SU-DHL-6 (cell line): ENCODE data around the gene TMEM87B.

Source experiments
- H2AFZ ChIP-seq: fragments of 200-600 bp; sonication (generic); 2 replicates; pipeline ENCODE4 v1.6.1; 2014; ENCODE audit warnings: low read depth, mild to moderate bottlenecking, moderate library complexity, mixed read lengths, antibody characterized with exemption, low read length; ENCODE audit not compliant: severe bottlenecking
- H3F3A ChIP-seq: fragments of 200-600 bp; shearing (Covaris generic); 2 replicates; pipeline ENCODE4 v1.6.0; 2016; ENCODE audit warnings: antibody characterized with exemption, mild to moderate bottlenecking; ENCODE audit not compliant: insufficient read depth
- H3K27ac ChIP-seq: fragments of 200-600 bp; sonication (generic); 2 replicates; pipeline ENCODE4 v1.5.1; 2016; ENCODE audit warnings: low read depth, mild to moderate bottlenecking, low read length, moderate library complexity, mixed read lengths
- H3K27me3 ChIP-seq: fragments of 200-600 bp; sonication (generic), shearing (Covaris generic); 2 replicates; pipeline ENCODE4 v1.6.0; 2014; ENCODE audit warnings: mild to moderate bottlenecking, low read length
- H3K36me3 ChIP-seq: fragments of 200-600 bp; sonication (generic); 2 replicates; pipeline ENCODE4 v1.6.1; 2014; ENCODE audit warnings: mild to moderate bottlenecking, low read length, mixed read lengths
- H3K4me2 ChIP-seq: fragments of 300-600, 200-600 bp; shearing (Covaris generic), sonication (generic); 2 replicates; pipeline ENCODE4 v1.6.0; 2014; ENCODE audit warnings: low read length, low read depth, mild to moderate bottlenecking; ENCODE audit not compliant: poor library complexity, severe bottlenecking
- H3K4me3 ChIP-seq: fragments of 200-600 bp; sonication (generic); 2 replicates; pipeline ENCODE4 v1.5.1; 2014; ENCODE audit warnings: antibody characterized with exemption, low read length, mild to moderate bottlenecking, mixed read lengths; ENCODE audit not compliant: insufficient read depth, poor library complexity, severe bottlenecking
- H3K79me2 ChIP-seq: fragments of 200-600 bp; sonication (generic); 2 replicates; pipeline ENCODE4 v1.6.1; 2014; ENCODE audit warnings: mild to moderate bottlenecking, low read length, moderate library complexity; ENCODE audit not compliant: insufficient read depth
- H3K9ac ChIP-seq: fragments of 200-600 bp; sonication (generic); 2 replicates; pipeline ENCODE4 v1.7.0; 2014; ENCODE audit warnings: mild to moderate bottlenecking, low read length
- H3K9me2 ChIP-seq: fragments of 200-600 bp; sonication (generic); replicated peaks from 2 replicates; pipeline ENCODE4 v1.6.1; 2014; ENCODE audit warnings: low read length; ENCODE audit not compliant: insufficient read depth
- H3K9me3 ChIP-seq: fragments of 200-600 bp; sonication (generic); 2 replicates; pipeline ENCODE4 v1.6.1; 2014; ENCODE audit warnings: low read length, mixed read lengths; ENCODE audit not compliant: insufficient read depth
- H4K20me1 ChIP-seq: fragments of 200-600 bp; sonication (generic); 2 replicates; pipeline ENCODE4 v1.6.1; 2014; ENCODE audit warnings: low read depth, mild to moderate bottlenecking, antibody characterized with exemption, low read length, moderate library complexity, mixed read lengths
- EZH2phosphoT487 ChIP-seq: fragments of 200-600 bp; sonication (generic), shearing (Covaris generic); conservative IDR thresholded peaks from 2 replicates; pipeline ENCODE4 v1.6.1; 2018; ENCODE audit warnings: mild to moderate bottlenecking, antibody characterized with exemption, low read length, moderate library complexity, mixed read lengths
- TF ChIP-seq, protein P1 (sequence below): fragments of 200-600 bp; sonication (generic); IDR thresholded peaks from one replicate; pipeline ENCODE4 v1.5.1; 2017; ENCODE audit warnings: antibody characterized with exemption, mild to moderate bottlenecking, low read length, moderate library complexity; ENCODE audit not compliant: insufficient read depth, poor library complexity, severe bottlenecking

TMEM87B gene

DNA sequence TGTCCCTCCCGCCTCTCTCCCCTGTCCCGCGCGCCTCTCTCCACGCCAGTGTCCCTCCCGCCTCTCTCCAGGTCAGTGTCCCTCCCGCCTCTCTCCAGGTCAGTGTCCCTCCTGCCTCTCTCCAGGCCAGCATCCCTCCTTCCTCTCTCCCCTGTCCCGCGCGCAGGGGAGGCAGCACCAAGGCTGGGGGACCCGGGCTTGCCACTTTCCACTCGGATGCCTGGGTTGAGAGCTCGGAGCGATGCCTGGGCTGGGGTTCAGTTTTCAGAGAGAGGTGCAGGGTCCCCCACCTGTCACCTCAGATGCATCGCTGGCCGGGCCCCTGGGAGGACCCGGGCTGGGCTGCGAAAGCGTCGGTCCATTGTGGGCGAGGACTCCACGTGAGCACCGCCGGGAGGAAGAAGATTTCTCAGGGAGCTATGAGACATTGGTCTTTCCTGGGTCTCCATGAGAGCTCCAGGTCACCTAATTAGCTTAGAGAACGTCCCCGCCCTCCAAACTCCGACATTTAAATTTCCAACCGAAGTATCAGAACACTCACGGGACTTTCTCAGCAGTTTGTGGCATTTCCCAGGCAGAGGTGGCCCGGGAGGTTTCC lies 85.2 kb downstream of the TMEM87B start:
- no peaks in the 10 kb centered on the region for H3K9me3 ChIP-seq
- H3K4me3 ChIP-seq = no peak overlapping the region
- no peaks in the 10 kb centered on the region for H3K27me3 ChIP-seq
- no peak overlapping the region for H3K9ac ChIP-seq
- no peaks in the 10 kb centered on the region for H3K36me3 ChIP-seq
- no peak overlapping the region for H2AFZ ChIP-seq
- no peak overlapping the region for H3K27ac ChIP-seq
- no peaks in the 10 kb centered on the region for H4K20me1 ChIP-seq
- no peaks in the 10 kb centered on the region for H3K9me2 ChIP-seq
- TF ChIP-seq EZH2phosphoT487 = no peak
- H3F3A ChIP-seq = no peaks in the 10 kb centered on the region
- no peak overlapping the region for H3K4me2 ChIP-seq
- no peaks in the 10 kb centered on the region for H3K79me2 ChIP-seq

DNA sequence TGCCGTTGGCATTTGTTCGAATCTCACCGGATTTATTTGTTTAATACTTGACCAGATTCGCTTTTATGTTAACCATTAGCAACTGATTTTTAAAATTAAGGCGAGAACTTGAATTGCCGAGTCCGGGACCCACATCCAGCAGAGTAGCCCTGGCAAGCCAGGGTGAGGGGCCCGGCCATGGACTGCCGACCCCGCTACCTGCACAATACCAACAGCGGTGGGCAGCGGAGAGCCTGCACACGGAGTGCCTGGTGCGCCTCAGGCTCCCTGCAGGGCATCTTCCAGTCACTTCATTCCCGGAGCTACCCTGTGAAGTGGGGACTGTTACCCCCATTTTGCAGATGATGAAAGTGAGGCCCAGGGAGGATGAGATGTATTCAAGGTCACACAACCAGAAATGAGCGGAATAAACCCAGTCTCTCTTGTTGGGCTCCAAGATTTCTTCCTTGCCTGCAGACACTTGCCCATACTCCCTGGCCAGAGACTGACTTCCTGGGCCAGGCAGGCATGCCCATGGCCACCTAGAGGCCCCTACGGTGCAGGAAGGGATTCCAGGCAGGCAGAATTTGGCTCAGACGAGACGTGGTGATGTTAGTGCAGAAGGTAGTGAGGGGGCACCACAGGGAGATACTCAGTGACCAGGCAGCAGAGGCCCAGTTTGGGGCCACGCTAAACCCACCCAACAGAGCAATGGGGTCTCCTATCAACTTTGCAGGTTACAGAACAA lies 86.0 kb downstream of the TMEM87B start:
- H3K27me3 ChIP-seq = no peaks in the 10 kb centered on the region
- TF ChIP-seq, protein P1, sequence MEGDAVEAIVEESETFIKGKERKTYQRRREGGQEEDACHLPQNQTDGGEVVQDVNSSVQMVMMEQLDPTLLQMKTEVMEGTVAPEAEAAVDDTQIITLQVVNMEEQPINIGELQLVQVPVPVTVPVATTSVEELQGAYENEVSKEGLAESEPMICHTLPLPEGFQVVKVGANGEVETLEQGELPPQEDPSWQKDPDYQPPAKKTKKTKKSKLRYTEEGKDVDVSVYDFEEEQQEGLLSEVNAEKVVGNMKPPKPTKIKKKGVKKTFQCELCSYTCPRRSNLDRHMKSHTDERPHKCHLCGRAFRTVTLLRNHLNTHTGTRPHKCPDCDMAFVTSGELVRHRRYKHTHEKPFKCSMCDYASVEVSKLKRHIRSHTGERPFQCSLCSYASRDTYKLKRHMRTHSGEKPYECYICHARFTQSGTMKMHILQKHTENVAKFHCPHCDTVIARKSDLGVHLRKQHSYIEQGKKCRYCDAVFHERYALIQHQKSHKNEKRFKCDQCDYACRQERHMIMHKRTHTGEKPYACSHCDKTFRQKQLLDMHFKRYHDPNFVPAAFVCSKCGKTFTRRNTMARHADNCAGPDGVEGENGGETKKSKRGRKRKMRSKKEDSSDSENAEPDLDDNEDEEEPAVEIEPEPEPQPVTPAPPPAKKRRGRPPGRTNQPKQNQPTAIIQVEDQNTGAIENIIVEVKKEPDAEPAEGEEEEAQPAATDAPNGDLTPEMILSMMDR = no peak
- TF ChIP-seq EZH2phosphoT487 = no peak
- no peaks in the 10 kb centered on the region for H3F3A ChIP-seq
- H3K9ac ChIP-seq = no peak overlapping the region
- H2AFZ ChIP-seq = no peak overlapping the region
- no peaks in the 10 kb centered on the region for H4K20me1 ChIP-seq
- H3K4me3 ChIP-seq = no peak overlapping the region
- no peaks in the 10 kb centered on the region for H3K79me2 ChIP-seq
- H3K36me3 ChIP-seq = no peaks in the 10 kb centered on the region
- no peak overlapping the region for H3K4me2 ChIP-seq
- H3K9me2 ChIP-seq = no peaks in the 10 kb centered on the region
- no peaks in the 10 kb centered on the region for H3K9me3 ChIP-seq
- no peak overlapping the region for H3K27ac ChIP-seq

DNA sequence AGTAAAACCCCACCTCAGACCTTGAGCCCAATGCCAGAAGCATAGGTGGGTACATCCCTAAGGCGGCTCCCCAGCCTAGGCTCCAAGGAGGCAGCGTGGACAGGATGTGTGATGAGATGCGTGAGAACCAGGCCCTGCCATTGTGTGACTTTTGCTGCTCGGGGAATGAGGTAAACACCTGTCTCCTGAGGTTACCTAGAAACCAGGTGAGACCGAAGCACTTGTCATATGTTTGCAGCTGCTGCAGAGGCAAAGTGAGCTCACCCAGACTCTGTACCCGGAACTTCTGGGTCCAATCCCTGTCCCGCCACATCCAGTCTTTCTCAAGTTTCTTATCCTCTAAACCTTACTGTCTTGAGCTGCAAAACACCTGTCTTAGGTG lies 86.5 kb downstream of the TMEM87B start:
- no peaks in the 10 kb centered on the region for H3K27me3 ChIP-seq

More for the DNA sequence above, 86.5 kb downstream of the TMEM87B start:
- H3K4me2 ChIP-seq = no peak overlapping the region
- no peak overlapping the region for H3K4me3 ChIP-seq
- H3K9me3 ChIP-seq = no peaks in the 10 kb centered on the region
- no peaks in the 10 kb centered on the region for H3K9me2 ChIP-seq
- H3K27ac ChIP-seq = no peak overlapping the region
- no peaks in the 10 kb centered on the region for H3K36me3 ChIP-seq
- TF ChIP-seq, protein P1 = no peak
- TF ChIP-seq EZH2phosphoT487 = no peak
- no peak overlapping the region for H2AFZ ChIP-seq
- no peaks in the 10 kb centered on the region for H4K20me1 ChIP-seq
- no peaks in the 10 kb centered on the region for H3K79me2 ChIP-seq
- no peak overlapping the region for H3K9ac ChIP-seq
- H3F3A ChIP-seq = no peaks in the 10 kb centered on the region
